ENCODE data around the gene TWSG1. TPM values are rescaled to one million over a fixed set of nuclear protein-coding genes. Genes with fewer than 3 reads are reported as not detected.

TWSG1 gene
- polyA plus RNA-seq, 3 donors, result 1.6 to 5.5 (median 3.9) TPM

GRCh38 chr18:9392726-9393125 lies 58.2 kb downstream of the TWSG1 start:
- no peak for DNase-seq
- H3K27ac Mint-ChIP-seq, result no peak overlapping the region
- H3K27ac ChIP-seq (ENCODE audit: low read depth in 1 of 2, low read length in 2 of 2), result no peak overlapping the region
- no peaks in the 10 kb centered on the region for H3K36me3 ChIP-seq (replicated peaks in 1 of 2; ENCODE audit: control insufficient read depth in 1 of 2, insufficient read depth in 2 of 2, low read length in 2 of 2)
- no peak overlapping the region for H3K4me3 Mint-ChIP-seq
- H3K27me3 Mint-ChIP-seq (ENCODE audit: low read depth in 3 of 3), result no peaks in the 10 kb centered on the region
- no peak for TF ChIP-seq CTCF (IDR thresholded peaks at IDR 0.05)
- intact Hi-C loops (cut with micrococcal nuclease), result no loop called here
- H3K4me3 ChIP-seq (replicated peaks in 1 of 3; ENCODE audit: low read depth in 2 of 3, low read length in 3 of 3), result no peak overlapping the region
- H3K9me3 Mint-ChIP-seq, result peaks cover 2 to 24% (median 14%) of the 10 kb centered on the region in 7 donors
- H3K4me1 ChIP-seq (ENCODE audit: control insufficient read depth in 1 of 2, insufficient read depth in 2 of 2, low read length in 2 of 2), result no peaks in the 10 kb centered on the region
- H3K27me3 ChIP-seq (ENCODE audit: control insufficient read depth in 2 of 2, insufficient read depth in 2 of 2, low read length in 2 of 2), result no peaks in the 10 kb centered on the region
- no peak overlapping the region for H3K4me2 ChIP-seq (replicated peaks; ENCODE audit: extremely low read depth, low read length, poor library complexity, severe bottlenecking)
- peaks cover 6 to 13% of the 10 kb centered on the region in 2 donors for H3K9me3 ChIP-seq (replicated peaks in 1 of 2; ENCODE audit: control insufficient read depth in 1 of 2, insufficient read depth in 1 of 2, low read length in 2 of 2)
- H3K9ac ChIP-seq (ENCODE audit: insufficient read depth, low read length, poor library complexity, severe bottlenecking), result no peak overlapping the region
- H3K4me1 Mint-ChIP-seq, result peaks cover 6% of the 10 kb centered on the region
- no peaks in the 10 kb centered on the region for H4K20me1 ChIP-seq (ENCODE audit: insufficient read depth, low read length)
- H2AFZ ChIP-seq (ENCODE audit: insufficient read depth, low read depth, low read length, poor library complexity, severe bottlenecking), result no peak overlapping the region
- no peaks in the 10 kb centered on the region for H3K79me2 ChIP-seq (ENCODE audit: insufficient read depth, low read length)
- WGBS (ENCODE audit: insufficient coverage), result no CpG with 5 or more reads among the region's 3 CpGs
- peaks cover 12 to 37% of the 10 kb centered on the region in 2 donors for H3K36me3 Mint-ChIP-seq

GRCh38 chr18:9394046-9394445 lies 59.5 kb downstream of the TWSG1 start:
- DNase-seq, result no peak
- Histone ChIP-seq H3K9me3 (replicated peaks in 1 of 2; ENCODE audit: control insufficient read depth in 1 of 2, insufficient read depth in 1 of 2, low read length in 2 of 2) (peaks cover 6 to 13% of the 10 kb centered on the region in 2 donors), H3K4me3 (replicated peaks in 1 of 3; ENCODE audit: low read depth in 2 of 3, low read length in 3 of 3) (no peak overlapping the region), H3K36me3 (replicated peaks in 1 of 2; ENCODE audit: control insufficient read depth in 1 of 2, insufficient read depth in 2 of 2, low read length in 2 of 2) (no peaks in the 10 kb centered on the region), H4K20me1 (ENCODE audit: insufficient read depth, low read length) (no peaks in the 10 kb centered on the region), H3K9ac (ENCODE audit: insufficient read depth, low read length, poor library complexity, severe bottlenecking) (no peak overlapping the region), H2AFZ (ENCODE audit: insufficient read depth, low read depth, low read length, poor library complexity, severe bottlenecking) (no peak overlapping the region), H3K4me1 (ENCODE audit: control insufficient read depth in 1 of 2, insufficient read depth in 2 of 2, low read length in 2 of 2) (no peaks in the 10 kb centered on the region), H3K27me3 (ENCODE audit: control insufficient read depth in 2 of 2, insufficient read depth in 2 of 2, low read length in 2 of 2) (no peaks in the 10 kb centered on the region), H3K27ac (ENCODE audit: low read depth in 1 of 2, low read length in 2 of 2) (no peak overlapping the region), H3K79me2 (ENCODE audit: insufficient read depth, low read length) (no peaks in the 10 kb centered on the region), H3K4me2 (replicated peaks; ENCODE audit: extremely low read depth, low read length, poor library complexity, severe bottlenecking) (no peak overlapping the region)
- Mint-ChIP-seq H3K27me3 (ENCODE audit: low read depth in 3 of 3) (peaks cover 0 to 1% (median 0%) of the 10 kb centered on the region in 3 donors), H3K27ac (no peak overlapping the region), H3K4me3 (no peak overlapping the region), H3K4me1 (peaks cover 6% of the 10 kb centered on the region), H3K36me3 (peaks cover 12 to 38% of the 10 kb centered on the region in 2 donors), H3K9me3 (peaks cover 2 to 24% (median 14%) of the 10 kb centered on the region in 7 donors)
- TF ChIP-seq CTCF (IDR thresholded peaks at IDR 0.05), result no peak
- WGBS (ENCODE audit: insufficient coverage), result 100% methylated on average over 2 of the region's 3 CpGs
- intact Hi-C loops (cut with micrococcal nuclease), result no loop called here

Measured in CD14-positive monocyte (primary cell).